GM12878 (cell line): ENCODE measurements around the gene PLOD2. TPM values are rescaled to one million over a fixed set of nuclear protein-coding genes. Genes with fewer than 3 reads are reported as not detected.

Experiments
- ATAC-seq: fragments of 200-7000 bp; cut with Tn5 transposase; 3 replicates; pipeline ENCODE4 v1.9.1; 2020; ENCODE audit warnings: mild to moderate bottlenecking, moderate library complexity
- BruUV-seq: library from RNA; stranded (reverse); fragments of 400-500 nt; replicated peaks from 2 replicates; lab custom pipeline; 2021; lab: Mats Ljungman, UMichigan
- CTCF ChIA-PET: fragments of 300-600 bp; sonication (Branson Sonifier 250); formaldehyde crosslinking; extraction: SDS; loops from one replicate; lab custom pipeline; 2021; ENCODE audit warnings: inconsistent platforms; lab: Yijun Ruan, JAX
- POLR2A ChIA-PET: fragments of 350-600 bp; formaldehyde crosslinking; extraction: SDS; loops from one replicate; lab custom pipeline; 2021; ENCODE audit warnings: inconsistent platforms; lab: Charles Lee
- RAD21 ChIA-PET: fragments of 300-600 bp; sonication (Branson Sonifier 250); formaldehyde crosslinking; loops from one replicate; lab custom pipeline; 2023; ENCODE audit warnings: antibody characterized with exemption; ENCODE audit not compliant: unreplicated experiment; lab: Charles Lee
- SMC1A ChIA-PET: fragments of 300-600 bp; sonication (Branson Sonifier 250); formaldehyde crosslinking; loops from one replicate; lab custom pipeline; 2023; ENCODE audit not compliant: unreplicated experiment, uncharacterized antibody; lab: Charles Lee
- DNase-seq: peaks from one replicate; pipeline ENCODE4 v3.0.0-alpha.2; 2011; ENCODE audit warnings: low read depth, low spot score
- FAIRE-seq: peaks from 3 replicates; lab custom pipeline; 2011; peaks lifted over from hg19 to GRCh38; lab: Jason Lieb, UNC
- H2AFZ ChIP-seq: 2 replicates; pipeline ENCODE4 v1.6.0; 2011; ENCODE audit warnings: low read depth, low read length, control low read depth; ENCODE audit not compliant: control insufficient read depth
- H3K27ac ChIP-seq: 2 replicates; pipeline ENCODE4 v1.5.1; 2011; ENCODE audit warnings: control low read depth; ENCODE audit not compliant: control insufficient read depth, insufficient read depth
- H3K27me3 ChIP-seq, 2 experiments: replicated peaks in 1 of 2; 2 replicates each; pipeline versions ENCODE4 v1.6.0 to v1.6.1; 2011; ENCODE audit warnings: low read length in 1 of 2; ENCODE audit not compliant: control insufficient read depth in 2 of 2, insufficient read depth in 2 of 2
- H3K36me3 ChIP-seq, 2 experiments: 2 replicates each; pipeline ENCODE4 v1.5.1; 2011; ENCODE audit warnings: low read length in 1 of 2; ENCODE audit not compliant: control insufficient read depth in 2 of 2, insufficient read depth in 2 of 2
- H3K4me1 ChIP-seq: 2 replicates; pipeline ENCODE4 v1.6.1; 2011; ENCODE audit warnings: mild to moderate bottlenecking, low read length, moderate library complexity, mixed read lengths; ENCODE audit not compliant: control insufficient read depth, insufficient read depth
- H3K4me2 ChIP-seq: 2 replicates; pipeline ENCODE4 v1.6.0; 2011; ENCODE audit warnings: control low read depth; ENCODE audit not compliant: control insufficient read depth, insufficient read depth
- H3K4me3 ChIP-seq: fragments of 200-600 bp; sonication (generic); 2 replicates; pipeline ENCODE4 v1.5.1; 2016
- H3K79me2 ChIP-seq: 2 replicates; pipeline ENCODE4 v1.6.0; 2011; ENCODE audit warnings: low read length; ENCODE audit not compliant: control insufficient read depth, insufficient read depth
- H3K9ac ChIP-seq: 2 replicates; pipeline ENCODE4 v1.8.0; 2011; ENCODE audit warnings: low read length, control low read depth, mixed read lengths; ENCODE audit not compliant: control insufficient read depth, insufficient read depth
- H3K9me3 ChIP-seq: replicated peaks from 3 replicates; pipeline ENCODE4 v1.5.1; 2011; ENCODE audit warnings: mild to moderate bottlenecking, low read length; ENCODE audit not compliant: control insufficient read depth, insufficient read depth
- H4K20me1 ChIP-seq: 2 replicates; pipeline ENCODE4 v1.6.0; 2011; ENCODE audit not compliant: control insufficient read depth, insufficient read depth
- BCLAF1 ChIP-seq: fragments of 450-650 bp; IDR thresholded peaks from 2 replicates; pipeline ENCODE4 v1.6.1; 2017; ENCODE audit warnings: antibody characterized with exemption, mild to moderate bottlenecking, moderate library complexity
- CHD1 ChIP-seq: IDR thresholded peaks from 2 replicates; pipeline ENCODE4 v1.6.1; 2012; ENCODE audit warnings: low read depth, low read length, improper control_type of control experiment
- IKZF2 ChIP-seq, 2 experiments: fragments of 450-650 bp; IDR thresholded peaks; 2 replicates each; pipeline ENCODE4 v1.6.1; 2017; ENCODE audit warnings: mild to moderate bottlenecking in 2 of 2, moderate library complexity in 2 of 2
- MTA2 ChIP-seq: fragments of 450-650 bp; IDR thresholded peaks from 2 replicates; pipeline ENCODE4 v1.6.1; 2016; ENCODE audit warnings: low read depth, mild to moderate bottlenecking, moderate library complexity
- PAX5 ChIP-seq: IDR thresholded peaks from 2 replicates; pipeline ENCODE4 v1.6.1; 2011; ENCODE audit warnings: low read depth, low read length, borderline replicate concordance
- POU2F2 ChIP-seq: IDR thresholded peaks from 3 replicates; pipeline ENCODE4 v1.6.1; 2011; ENCODE audit warnings: low read depth, mild to moderate bottlenecking, low read length, borderline replicate concordance
- RAD21 ChIP-seq: IDR thresholded peaks from 2 replicates; pipeline ENCODE4 v1.6.1; 2011; ENCODE audit warnings: mild to moderate bottlenecking, low read depth, low read length, moderate library complexity; ENCODE audit not compliant: insufficient read depth
- RFX5 ChIP-seq: IDR thresholded peaks from 2 replicates; pipeline ENCODE4 v1.6.1; 2011; ENCODE audit warnings: low read depth, low read length, improper control_type of control experiment
- STAT1 ChIP-seq: fragments of 450-650 bp; conservative IDR thresholded peaks from 2 replicates; pipeline ENCODE4 v1.6.1; 2014; ENCODE audit warnings: antibody characterized with exemption, mild to moderate bottlenecking
- WGBS: methylation state at CpG from one replicate; pipeline ENCODE4 v1.1.6; 2016; ENCODE audit warnings: low lambda C conversion rate; ENCODE audit not compliant: insufficient replicate concordance, insufficient coverage; ENCODE audit errors: missing lambda C conversion rate; 5-methylcytosine and 5-hydroxymethylcytosine counted together
- in situ Hi-C: fragments of 300-500 bp; cut with MboI; formaldehyde crosslinking; loops from 9 replicates; pipeline ENCODE4 v1.14.3; 2018; ENCODE audit warnings: mixed read lengths
- intact Hi-C: fragments of 100-400 bp; cut with micrococcal nuclease; formaldehyde crosslinking; loops from one replicate; pipeline ENCODE4 v1.14.2; 2022; ENCODE audit not compliant: unreplicated experiment
- polyA plus RNA-seq, 11 experiments: library from polyadenylated mRNA; depleted of rRNA in 4 of 11; unstranded in 6 of 11; stranded (reverse) in 5 of 11; fragments of >200 nt; fragmentation: Nextera tagmentation in 4 of 11; fragmentation: Illumina TruSeq in 1 of 11; extraction: Ambion mirVana in 4 of 11; extraction: Trizol in 1 of 11; gene quantifications; 1 replicate in 1 of 11; 2 replicates in 10 of 11; pipeline versions ENCODE4 v1.2.1 to v1.2.3, GENCODE V29; 2011 to 2016; ENCODE audit warnings: inconsistent platforms in 2 of 11, missing spikeins in 2 of 11, low read depth in 1 of 11
- total RNA-seq, 4 experiments: library from RNA; depleted of rRNA in 3 of 4; stranded (reverse); fragments of >200 nt in 3 of 4; fragmentation: Illumina TruSeq in 1 of 4; extraction: Trizol in 1 of 4; gene quantifications; 2 replicates each; pipeline versions ENCODE4 v1.2.1 to v1.2.3, GENCODE V29; 2013 to 2021
- TF ChIP-seq, protein P1 (sequence below): IDR thresholded peaks from 2 replicates; pipeline ENCODE4 v1.6.1; 2012; ENCODE audit warnings: low read depth, low read length, improper control_type of control experiment
- TF ChIP-seq, protein P2 (sequence below): fragments of 450-650 bp; IDR thresholded peaks from 2 replicates; pipeline ENCODE4 v1.6.1; 2016; ENCODE audit warnings: mild to moderate bottlenecking, moderate library complexity, borderline replicate concordance

The PLOD2 gene
- total and polyA plus RNA-seq, 10 of the 15 experiments (the other 5 are each of a cell fraction or from before 2014, with no cell fraction given) = 0.03 to 0.56 (median 0.33) TPM; not detected in 4

DNA sequence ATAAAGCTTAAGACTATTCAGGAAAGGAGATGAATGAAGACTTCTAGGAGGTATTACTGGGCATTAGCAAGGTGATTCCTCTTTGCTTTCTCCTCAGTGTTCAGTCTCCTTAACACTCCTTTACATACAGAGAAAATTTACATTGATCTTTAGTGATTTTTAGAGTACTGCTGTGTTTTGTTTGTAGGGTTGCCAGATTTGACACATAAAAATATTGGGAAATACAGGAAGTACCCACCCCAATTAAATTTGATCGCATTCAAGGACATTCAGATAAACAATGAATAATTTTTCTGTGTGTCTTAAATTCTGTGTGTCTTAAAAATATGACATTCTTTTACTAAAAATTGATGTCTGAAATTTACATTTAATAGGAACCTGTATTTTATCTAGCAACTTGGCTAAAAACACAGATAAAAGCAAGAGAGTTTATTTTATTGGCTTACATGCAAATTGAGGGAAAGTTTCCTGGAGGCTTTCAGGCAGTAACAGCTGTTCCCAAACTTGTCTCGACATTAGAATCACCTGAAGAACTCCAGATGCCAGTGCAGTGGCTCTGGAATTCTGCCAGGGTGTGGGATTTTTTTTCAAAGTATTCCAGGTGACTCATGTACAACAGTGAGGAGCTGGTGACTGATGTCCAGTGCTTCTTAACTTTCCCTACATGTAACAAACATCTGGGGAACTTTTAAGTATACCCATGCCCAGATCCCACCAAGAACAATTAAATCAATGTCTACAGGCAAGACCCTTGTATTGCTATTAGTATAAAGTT, 23.4 kb upstream of the PLOD2 start:
- Histone ChIP-seq H3K4me1 (no peaks in the 10 kb centered on the region), H3K9me3 (no peaks in the 10 kb centered on the region), H3K9ac (no peak overlapping the region), H4K20me1 (no peaks in the 10 kb centered on the region), H3K27ac (no peak overlapping the region), H3K27me3 (no peaks in the 10 kb centered on the region), H3K79me2 (no peaks in the 10 kb centered on the region), H3K36me3 (no peaks in the 10 kb centered on the region), H3K4me2 (no peak overlapping the region), H3K4me3 (no peak overlapping the region), H2AFZ (no peak overlapping the region)
- no peak for DNase-seq
- intact Hi-C loops (loop anchor here (5.0 kb wide), 1 partner anchor 117 kb away; no protein-coding TSS in a partner anchor), in situ Hi-C loops (loop anchor here (25.0 kb wide), 1 partner anchor 397 kb away; no protein-coding TSS in a partner anchor)
- CTCF ChIA-PET = interaction anchor here (2.1 kb wide), 1 partner anchor 119 kb away, joined by 12 read pairs; no protein-coding TSS in a partner anchor
- ATAC-seq = no peak
- no TSS peak for BruUV-seq
- 8% methylated on average over 2 of the region's 2 CpGs for WGBS
- POLR2A ChIA-PET = no interaction called here
- FAIRE-seq = no peak
- RAD21 ChIA-PET = interaction anchor here (1.5 kb wide), 1 partner anchor 407 kb away, joined by 8 read pairs; no protein-coding TSS in a partner anchor
- SMC1A ChIA-PET = interaction anchor here (2.1 kb wide), 1 partner anchor 12 kb away, joined by 5 read pairs; no protein-coding TSS in a partner anchor
- TF ChIP-seq, protein P1, sequence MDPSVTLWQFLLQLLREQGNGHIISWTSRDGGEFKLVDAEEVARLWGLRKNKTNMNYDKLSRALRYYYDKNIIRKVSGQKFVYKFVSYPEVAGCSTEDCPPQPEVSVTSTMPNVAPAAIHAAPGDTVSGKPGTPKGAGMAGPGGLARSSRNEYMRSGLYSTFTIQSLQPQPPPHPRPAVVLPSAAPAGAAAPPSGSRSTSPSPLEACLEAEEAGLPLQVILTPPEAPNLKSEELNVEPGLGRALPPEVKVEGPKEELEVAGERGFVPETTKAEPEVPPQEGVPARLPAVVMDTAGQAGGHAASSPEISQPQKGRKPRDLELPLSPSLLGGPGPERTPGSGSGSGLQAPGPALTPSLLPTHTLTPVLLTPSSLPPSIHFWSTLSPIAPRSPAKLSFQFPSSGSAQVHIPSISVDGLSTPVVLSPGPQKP = no peak
- no peak for TF ChIP-seq IKZF2 (IDR thresholded peaks at IDR 0.05)
- TF ChIP-seq STAT1 = no peak
- TF ChIP-seq, protein P2, sequence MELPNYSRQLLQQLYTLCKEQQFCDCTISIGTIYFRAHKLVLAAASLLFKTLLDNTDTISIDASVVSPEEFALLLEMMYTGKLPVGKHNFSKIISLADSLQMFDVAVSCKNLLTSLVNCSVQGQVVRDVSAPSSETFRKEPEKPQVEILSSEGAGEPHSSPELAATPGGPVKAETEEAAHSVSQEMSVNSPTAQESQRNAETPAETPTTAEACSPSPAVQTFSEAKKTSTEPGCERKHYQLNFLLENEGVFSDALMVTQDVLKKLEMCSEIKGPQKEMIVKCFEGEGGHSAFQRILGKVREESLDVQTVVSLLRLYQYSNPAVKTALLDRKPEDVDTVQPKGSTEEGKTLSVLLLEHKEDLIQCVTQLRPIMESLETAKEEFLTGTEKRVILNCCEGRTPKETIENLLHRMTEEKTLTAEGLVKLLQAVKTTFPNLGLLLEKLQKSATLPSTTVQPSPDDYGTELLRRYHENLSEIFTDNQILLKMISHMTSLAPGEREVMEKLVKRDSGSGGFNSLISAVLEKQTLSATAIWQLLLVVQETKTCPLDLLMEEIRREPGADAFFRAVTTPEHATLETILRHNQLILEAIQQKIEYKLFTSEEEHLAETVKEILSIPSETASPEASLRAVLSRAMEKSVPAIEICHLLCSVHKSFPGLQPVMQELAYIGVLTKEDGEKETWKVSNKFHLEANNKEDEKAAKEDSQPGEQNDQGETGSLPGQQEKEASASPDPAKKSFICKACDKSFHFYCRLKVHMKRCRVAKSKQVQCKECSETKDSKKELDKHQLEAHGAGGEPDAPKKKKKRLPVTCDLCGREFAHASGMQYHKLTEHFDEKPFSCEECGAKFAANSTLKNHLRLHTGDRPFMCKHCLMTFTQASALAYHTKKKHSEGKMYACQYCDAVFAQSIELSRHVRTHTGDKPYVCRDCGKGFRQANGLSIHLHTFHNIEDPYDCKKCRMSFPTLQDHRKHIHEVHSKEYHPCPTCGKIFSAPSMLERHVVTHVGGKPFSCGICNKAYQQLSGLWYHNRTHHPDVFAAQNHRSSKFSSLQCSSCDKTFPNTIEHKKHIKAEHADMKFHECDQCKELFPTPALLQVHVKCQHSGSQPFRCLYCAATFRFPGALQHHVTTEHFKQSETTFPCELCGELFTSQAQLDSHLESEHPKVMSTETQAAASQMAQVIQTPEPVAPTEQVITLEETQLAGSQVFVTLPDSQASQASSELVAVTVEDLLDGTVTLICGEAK = no peak
- no peak for TF ChIP-seq POU2F2
- TF ChIP-seq BCLAF1 = no peak
- no peak for TF ChIP-seq RAD21
- no peak for TF ChIP-seq RFX5
- no peak for TF ChIP-seq CHD1
- no peak for TF ChIP-seq MTA2
- TF ChIP-seq PAX5 = no peak
